Measurements from ENCODE around the gene NPAS2.

NPAS2 gene

GRCh38 chr2:100821255-100821910, 1.4 kb downstream of the NPAS2 start:
- no peak for DNase-seq (ENCODE audit: low read depth)

- no peak for DNase-seq (ENCODE audit: low read depth)
Measured at GRCh38 chr2:100821911-100822265, 1.9 kb downstream of the NPAS2 start.

- no peak for DNase-seq (ENCODE audit: low read depth)
Measured at GRCh38 chr2:100822587-100823248, 2.8 kb downstream of the NPAS2 start.

- DNase-seq (ENCODE audit: low read depth) = no peak
Measured at GRCh38 chr2:100823665-100824438, 3.9 kb downstream of the NPAS2 start.

- no peak for DNase-seq (ENCODE audit: low read depth)
Measured at GRCh38 chr2:100824842-100825241, 4.9 kb downstream of the NPAS2 start.

GRCh38 chr2:100826494-100826893, 6.6 kb downstream of the NPAS2 start:
- no peak for DNase-seq (ENCODE audit: low read depth)

- no peak for DNase-seq (ENCODE audit: low read depth)
Measured at GRCh38 chr2:100831158-100831750, 11.3 kb downstream of the NPAS2 start.

- no peak for DNase-seq (ENCODE audit: low read depth)
Measured at GRCh38 chr2:100831831-100832230, 11.9 kb downstream of the NPAS2 start.

- DNase-seq (ENCODE audit: low read depth) = no peak
Measured at GRCh38 chr2:100832885-100833284, 12.9 kb downstream of the NPAS2 start.

GRCh38 chr2:100833331-100833730, 13.4 kb downstream of the NPAS2 start:
- DNase-seq (ENCODE audit: low read depth) = no peak

- DNase-seq (ENCODE audit: low read depth) = no peak
Measured at GRCh38 chr2:100834221-100834620, 14.3 kb downstream of the NPAS2 start.

- DNase-seq (ENCODE audit: low read depth) = no peak
Measured at GRCh38 chr2:100835006-100835659, 15.2 kb downstream of the NPAS2 start.

- DNase-seq (ENCODE audit: low read depth) = no peak
Measured at GRCh38 chr2:100840519-100840918, 20.6 kb downstream of the NPAS2 start.

GRCh38 chr2:100842241-100842922, 22.4 kb downstream of the NPAS2 start:
- DNase-seq (ENCODE audit: low read depth) = no peak

- no peak for DNase-seq (ENCODE audit: low read depth)
Measured at GRCh38 chr2:100844514-100844913, 24.6 kb downstream of the NPAS2 start.

- DNase-seq (ENCODE audit: low read depth) = no peak
Measured at GRCh38 chr2:100845141-100845991, 25.4 kb downstream of the NPAS2 start.

- no peak for DNase-seq (ENCODE audit: low read depth)
Measured at GRCh38 chr2:100846716-100847115, 26.8 kb downstream of the NPAS2 start.

- DNase-seq (ENCODE audit: low read depth) = no peak
Measured at GRCh38 chr2:100852447-100852846, 32.5 kb downstream of the NPAS2 start.

GRCh38 chr2:100852999-100853908, 33.3 kb downstream of the NPAS2 start:
- DNase-seq (ENCODE audit: low read depth) = no peak
